H9 (cell line): ENCODE measurements around the gene PRKAG2. TPM values are rescaled to one million over a fixed set of nuclear protein-coding genes. Genes with fewer than 3 reads are reported as not detected.

ENCODE experiments used
- DNase-seq: peaks from one replicate; pipeline ENCODE4 v3.0.0-alpha.2; 2017
- H2AFZ ChIP-seq: one replicate; pipeline ENCODE4 v1.6.1; 2013; ENCODE audit warnings: mild to moderate bottlenecking, low read length, control low read depth, moderate library complexity
- H2AK5ac ChIP-seq: 2 replicates; pipeline ENCODE4 v1.6.1; 2013; ENCODE audit warnings: low read length, control low read depth, mixed read lengths; ENCODE audit not compliant: insufficient read length
- H2BK120ac ChIP-seq: one replicate; pipeline ENCODE4 v1.6.1; 2013; ENCODE audit warnings: low read depth, mild to moderate bottlenecking, low read length, control low read depth, inconsistent platforms; ENCODE audit not compliant: poor library complexity, severe bottlenecking
- H2BK12ac ChIP-seq: 2 replicates; pipeline ENCODE4 v1.6.1; 2013; ENCODE audit warnings: low read length, control low read depth, mixed read lengths, low read depth; ENCODE audit not compliant: insufficient read length
- H2BK15ac ChIP-seq: 2 replicates; pipeline ENCODE4 v1.6.1; 2013; ENCODE audit warnings: low read depth, low read length, control low read depth
- H2BK20ac ChIP-seq: one replicate; pipeline ENCODE4 v1.6.1; 2013; ENCODE audit warnings: low read depth, mild to moderate bottlenecking, low read length, control low read depth, inconsistent platforms; ENCODE audit not compliant: poor library complexity, severe bottlenecking
- H2BK5ac ChIP-seq: 2 replicates; pipeline ENCODE4 v1.6.1; 2013; ENCODE audit warnings: low read length, control low read depth, mixed read lengths; ENCODE audit not compliant: insufficient read length
- H3K14ac ChIP-seq: 2 replicates; pipeline ENCODE4 v1.6.1; 2013; ENCODE audit warnings: low read length, control low read depth; ENCODE audit not compliant: insufficient read depth
- H3K18ac ChIP-seq: 2 replicates; pipeline ENCODE4 v1.6.1; 2013; ENCODE audit warnings: low read depth, mild to moderate bottlenecking, mixed read lengths, low read length, control low read depth; ENCODE audit not compliant: insufficient read length
- H3K23ac ChIP-seq: 2 replicates; pipeline ENCODE4 v1.6.1; 2013; ENCODE audit warnings: low read length, control low read depth, mixed read lengths, low read depth; ENCODE audit not compliant: insufficient read length
- H3K23me2 ChIP-seq: 2 replicates; pipeline ENCODE4 v1.6.1; 2013; ENCODE audit warnings: low read depth, mild to moderate bottlenecking, mixed read lengths, low read length, control low read depth; ENCODE audit not compliant: insufficient read length, poor library complexity, severe bottlenecking
- H3K27ac ChIP-seq: 2 replicates; pipeline ENCODE4 v1.5.1; 2013; ENCODE audit warnings: low read length, control low read depth, mixed read lengths, low read depth; ENCODE audit not compliant: insufficient read length
- H3K27me3 ChIP-seq: 2 replicates; pipeline ENCODE4 v1.6.1; 2013; ENCODE audit warnings: low read length, control low read depth, inconsistent platforms; ENCODE audit not compliant: insufficient read depth
- H3K4ac ChIP-seq: 2 replicates; pipeline ENCODE4 v1.6.1; 2013; ENCODE audit warnings: low read depth, mild to moderate bottlenecking, control low read depth, inconsistent platforms, low read length, moderate library complexity
- H3K4me1 ChIP-seq: 2 replicates; pipeline ENCODE4 v1.6.1; 2013; ENCODE audit warnings: low read length, control low read depth, inconsistent platforms; ENCODE audit not compliant: insufficient read depth
- H3K4me2 ChIP-seq: 2 replicates; pipeline ENCODE4 v1.6.1; 2013; ENCODE audit warnings: low read length, control low read depth, mixed read lengths; ENCODE audit not compliant: insufficient read length, insufficient read depth
- H3K56ac ChIP-seq: 2 replicates; pipeline ENCODE4 v1.6.1; 2013; ENCODE audit warnings: low read depth, mild to moderate bottlenecking, mixed read lengths, low read length, control low read depth; ENCODE audit not compliant: insufficient read length
- H3K79me1 ChIP-seq: 2 replicates; pipeline ENCODE4 v1.6.1; 2013; ENCODE audit warnings: low read depth, mild to moderate bottlenecking, moderate library complexity, low read length, control low read depth, inconsistent platforms; ENCODE audit not compliant: insufficient read depth, poor library complexity, severe bottlenecking
- H3K79me2 ChIP-seq: 2 replicates; pipeline ENCODE4 v1.6.1; 2013; ENCODE audit warnings: low read length, control low read depth, inconsistent platforms; ENCODE audit not compliant: insufficient read depth
- H3K9ac ChIP-seq: 2 replicates; pipeline ENCODE4 v1.6.1; 2013; ENCODE audit warnings: low read length, control low read depth, mixed read lengths; ENCODE audit not compliant: insufficient read length; ENCODE audit errors: extremely low read depth
- H3K9me3 ChIP-seq: one replicate; pipeline ENCODE4 v1.6.1; 2013; ENCODE audit warnings: low read depth, low read length, inconsistent platforms; ENCODE audit not compliant: control insufficient read depth
- H3T11ph ChIP-seq: one replicate; pipeline ENCODE4 v1.6.1; 2013; ENCODE audit warnings: mild to moderate bottlenecking, low read length, control low read depth, inconsistent platforms
- H4K20me1 ChIP-seq: one replicate; pipeline ENCODE4 v1.6.1; 2013; ENCODE audit not compliant: control insufficient read depth, insufficient read length, insufficient read depth
- H4K5ac ChIP-seq: 2 replicates; pipeline ENCODE4 v1.6.1; 2013; ENCODE audit warnings: low read depth, mild to moderate bottlenecking, mixed read lengths, low read length, control low read depth; ENCODE audit not compliant: insufficient read length
- H4K8ac ChIP-seq: replicated peaks from 2 replicates; pipeline ENCODE4 v1.6.1; 2013; ENCODE audit warnings: low read length, control low read depth, mixed read lengths, low read depth; ENCODE audit not compliant: insufficient read length
- H4K91ac ChIP-seq: 2 replicates; pipeline ENCODE4 v1.6.1; 2013; ENCODE audit warnings: low read depth, mild to moderate bottlenecking, moderate library complexity, mixed read lengths, low read length, control low read depth; ENCODE audit not compliant: insufficient read length
- H3K27ac Mint-ChIP-seq, 3 experiments: 2 replicates in 2 of 3; 3 replicates in 1 of 3; pipeline ENCODE4 v1.8.0; 2020 to 2021; ENCODE audit warnings: mixed read lengths in 3 of 3, mild to moderate bottlenecking in 1 of 3, moderate library complexity in 1 of 3
- H3K27me3 Mint-ChIP-seq: 2 replicates; pipeline ENCODE4 v1.8.0; 2021; ENCODE audit warnings: low read depth, mild to moderate bottlenecking, moderate library complexity, mixed read lengths
- H3K36me3 Mint-ChIP-seq, 3 experiments: 2 replicates in 2 of 3; 3 replicates in 1 of 3; pipeline ENCODE4 v1.8.0; 2020 to 2021; ENCODE audit warnings: low read depth in 3 of 3, mixed read lengths in 3 of 3; ENCODE audit not compliant: insufficient read depth in 1 of 3
- H3K4me1 Mint-ChIP-seq, 2 experiments: 2 replicates each; pipeline ENCODE4 v1.8.0; 2020; ENCODE audit warnings: mixed read lengths in 2 of 2
- H3K4me3 Mint-ChIP-seq, 2 experiments: 2 replicates in 1 of 2; 3 replicates in 1 of 2; pipeline ENCODE4 v1.8.0; 2020 to 2021; ENCODE audit warnings: mild to moderate bottlenecking in 2 of 2, mixed read lengths in 2 of 2, moderate library complexity in 1 of 2
- H3K9me3 Mint-ChIP-seq, 2 experiments: 2 replicates in 1 of 2; 3 replicates in 1 of 2; pipeline ENCODE4 v1.8.0; 2020; ENCODE audit warnings: mild to moderate bottlenecking in 2 of 2, mixed read lengths in 2 of 2, moderate library complexity in 1 of 2
- WGBS: extraction: QIAGEN DNeasy Blood & Tissue Kit; methylation state at CpG from one replicate; pipeline ENCODE4 v1.1.7; 2013; ENCODE audit warnings: missing lambda C conversion rate, low lambda C conversion rate, mixed read lengths; ENCODE audit not compliant: insufficient read length; ENCODE audit errors: extremely low coverage; 5-methylcytosine and 5-hydroxymethylcytosine counted together
- total RNA-seq: library from RNA; stranded (reverse); gene quantifications from 2 replicates; pipeline ENCODE4 v1.2.1, GENCODE V29; 2021
- TF ChIP-seq, protein P1 (sequence below): fragments of 200-600 bp; sonication (generic); conservative IDR thresholded peaks from 3 replicates; pipeline ENCODE4 v1.8.0; 2021; ENCODE audit warnings: antibody characterized with exemption, mild to moderate bottlenecking

PRKAG2 gene
- total RNA-seq, 1 experiment from 2014 or later: 11.8 TPM

DNA sequence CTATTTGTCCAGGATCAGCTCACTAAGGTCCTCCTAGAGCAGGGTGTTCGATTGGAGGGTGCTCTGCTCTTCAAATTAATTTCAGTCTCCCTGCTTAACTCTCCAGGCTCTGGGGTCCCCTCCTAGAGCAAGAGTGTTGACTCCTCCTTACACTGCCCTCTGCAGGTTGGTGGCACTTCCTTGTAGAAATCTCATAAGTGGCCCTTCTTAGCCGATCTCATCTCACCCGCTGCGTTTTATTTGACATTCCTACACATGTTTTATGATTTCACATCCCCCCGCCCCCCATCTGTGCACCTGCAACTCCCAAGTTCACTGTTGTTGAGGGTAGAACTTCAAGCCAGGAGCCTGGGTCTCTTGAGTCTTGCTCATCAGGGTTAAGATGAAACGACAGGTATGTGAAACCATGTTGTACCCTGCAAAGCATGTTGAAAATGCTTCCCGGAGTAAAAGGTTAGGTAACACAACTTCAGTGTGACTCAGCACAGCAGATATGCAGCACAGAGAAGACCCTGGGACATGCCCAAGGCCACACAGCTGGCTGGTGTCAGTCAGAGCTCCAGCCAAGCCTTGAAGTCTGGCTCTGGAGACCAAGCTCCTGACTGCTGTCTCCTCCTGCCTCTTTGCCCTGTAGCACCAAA lies 171.2 kb downstream of the PRKAG2 start:
- H3K27ac ChIP-seq: no peak overlapping the region
- Mint-ChIP-seq H3K36me3 (no peaks in the 10 kb centered on the region), H3K4me1 (peaks cover 8% of the 10 kb centered on the region in 2 experiments), H3K27ac (no peak overlapping the region), H3K4me3 (peak overlapping the region; percentile 14 to 59; a peak in 2 of 5 replicates), H3K9me3 (no peaks in the 10 kb centered on the region), H3K27me3 (peaks cover 48% of the 10 kb centered on the region)
- H3K9ac ChIP-seq: no peak overlapping the region
- no CpG with 5 or more reads among the region's 7 CpGs for WGBS
- no peak overlapping the region for H2AK5ac ChIP-seq
- no peak overlapping the region for H2BK12ac ChIP-seq
- no peak overlapping the region for H4K8ac ChIP-seq
- H2BK15ac ChIP-seq: no peak overlapping the region; the same call in 1 of the 2 replicates
- no peaks in the 10 kb centered on the region for H3K79me2 ChIP-seq
- no peak overlapping the region for H3K14ac ChIP-seq
- no peaks in the 10 kb centered on the region for H3K79me1 ChIP-seq
- TF ChIP-seq, protein P1, sequence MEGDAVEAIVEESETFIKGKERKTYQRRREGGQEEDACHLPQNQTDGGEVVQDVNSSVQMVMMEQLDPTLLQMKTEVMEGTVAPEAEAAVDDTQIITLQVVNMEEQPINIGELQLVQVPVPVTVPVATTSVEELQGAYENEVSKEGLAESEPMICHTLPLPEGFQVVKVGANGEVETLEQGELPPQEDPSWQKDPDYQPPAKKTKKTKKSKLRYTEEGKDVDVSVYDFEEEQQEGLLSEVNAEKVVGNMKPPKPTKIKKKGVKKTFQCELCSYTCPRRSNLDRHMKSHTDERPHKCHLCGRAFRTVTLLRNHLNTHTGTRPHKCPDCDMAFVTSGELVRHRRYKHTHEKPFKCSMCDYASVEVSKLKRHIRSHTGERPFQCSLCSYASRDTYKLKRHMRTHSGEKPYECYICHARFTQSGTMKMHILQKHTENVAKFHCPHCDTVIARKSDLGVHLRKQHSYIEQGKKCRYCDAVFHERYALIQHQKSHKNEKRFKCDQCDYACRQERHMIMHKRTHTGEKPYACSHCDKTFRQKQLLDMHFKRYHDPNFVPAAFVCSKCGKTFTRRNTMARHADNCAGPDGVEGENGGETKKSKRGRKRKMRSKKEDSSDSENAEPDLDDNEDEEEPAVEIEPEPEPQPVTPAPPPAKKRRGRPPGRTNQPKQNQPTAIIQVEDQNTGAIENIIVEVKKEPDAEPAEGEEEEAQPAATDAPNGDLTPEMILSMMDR: peak; percentile 80
- no peak overlapping the region for H3K4ac ChIP-seq
- no peak overlapping the region for H2BK20ac ChIP-seq
- H3T11ph ChIP-seq: no peak overlapping the region
- no peak overlapping the region for H3K23ac ChIP-seq
- H3K9me3 ChIP-seq: no peaks in the 10 kb centered on the region
- H2BK5ac ChIP-seq: no peak overlapping the region
- no peaks in the 10 kb centered on the region for H3K23me2 ChIP-seq
- no peaks in the 10 kb centered on the region for H4K20me1 ChIP-seq
- DNase-seq: peak; percentile 72
- no peak overlapping the region for H2AFZ ChIP-seq
- peak overlapping the region; percentile 28 for H3K4me2 ChIP-seq
- no peak overlapping the region for H3K18ac ChIP-seq
- no peak overlapping the region for H4K91ac ChIP-seq
- H3K56ac ChIP-seq: no peak overlapping the region
- H3K27me3 ChIP-seq: peaks cover 2% of the 10 kb centered on the region; the same call in 1 of the 2 replicates
- no peaks in the 10 kb centered on the region for H3K4me1 ChIP-seq
- H4K5ac ChIP-seq: no peak overlapping the region
- H2BK120ac ChIP-seq: no peak overlapping the region
